ENCODE results near the gene DHDDS.
"Not testable (repeated sequence)": the region's sequence is repeated elsewhere in the genome, so short reads cannot be mapped to it uniquely, and the experiment has no call there.

DHDDS gene

GRCh38 chr1:26431979-26432695 lies at the start of gene DHDDS:
Gene DHDDS (plus strand): TSS chr1:26432321. CDS start chr1:26432946, 625 bp downstream.
- H3K4me3 ChIP-seq (ENCODE audit: low read depth, low read length) = peak within 1 kb of the TSS; percentile 68
- DNase-seq (ENCODE audit: low read depth) = peak; percentile 94
- TF ChIP-seq CTCF (IDR thresholded peaks at IDR 0.05; ENCODE audit: low read depth, low read length, missing control alignments) = no peak
- in situ Hi-C loops (cut with HindIII; ENCODE audit: low sequenced_read_pairs) = no loop called here

- H3K4me3 ChIP-seq (ENCODE audit: low read depth, low read length) = no peak overlapping the region
- no peak for DNase-seq (ENCODE audit: low read depth)
- in situ Hi-C loops (cut with HindIII; ENCODE audit: low sequenced_read_pairs) = no loop called here
- no peak for TF ChIP-seq CTCF (IDR thresholded peaks at IDR 0.05; ENCODE audit: low read depth, low read length, missing control alignments)
These were observed 48.0 kb upstream of the DHDDS start for GRCh38 chr1:26384076-26384475.

GRCh38 chr1:26385063-26385462 lies 47.1 kb upstream of the DHDDS start:
- H3K4me3 ChIP-seq (ENCODE audit: low read depth, low read length); in situ Hi-C loops (cut with HindIII; ENCODE audit: low sequenced_read_pairs); DNase-seq (ENCODE audit: low read depth): not testable (repeated sequence)

GRCh38 chr1:26387447-26387846 lies 44.7 kb upstream of the DHDDS start:
- in situ Hi-C loops (cut with HindIII; ENCODE audit: low sequenced_read_pairs) = no loop called here
- TF ChIP-seq CTCF (IDR thresholded peaks at IDR 0.05; ENCODE audit: low read depth, low read length, missing control alignments) = no peak
- no peak for DNase-seq (ENCODE audit: low read depth)
- H3K4me3 ChIP-seq (ENCODE audit: low read depth, low read length) = no peak overlapping the region

- in situ Hi-C loops (cut with HindIII; ENCODE audit: low sequenced_read_pairs) = no loop called here
- H3K4me3 ChIP-seq (ENCODE audit: low read depth, low read length) = no peak overlapping the region
- DNase-seq (ENCODE audit: low read depth) = no peak
- no peak for TF ChIP-seq CTCF (IDR thresholded peaks at IDR 0.05; ENCODE audit: low read depth, low read length, missing control alignments)
These were observed 43.2 kb upstream of the DHDDS start for GRCh38 chr1:26388791-26389445.

- no peak for TF ChIP-seq CTCF (IDR thresholded peaks at IDR 0.05; ENCODE audit: low read depth, low read length, missing control alignments)
- in situ Hi-C loops (cut with HindIII; ENCODE audit: low sequenced_read_pairs) = no loop called here
- H3K4me3 ChIP-seq (ENCODE audit: low read depth, low read length) = no peak overlapping the region
- no peak for DNase-seq (ENCODE audit: low read depth)
These were observed 42.4 kb upstream of the DHDDS start for GRCh38 chr1:26389604-26390247.

- peak; percentile 26 for DNase-seq (ENCODE audit: low read depth)
- in situ Hi-C loops (cut with HindIII; ENCODE audit: low sequenced_read_pairs) = no loop called here
- peak; percentile 90 for TF ChIP-seq CTCF (IDR thresholded peaks at IDR 0.05; ENCODE audit: low read depth, low read length, missing control alignments)
- no peak overlapping the region for H3K4me3 ChIP-seq (ENCODE audit: low read depth, low read length)
These were observed 40.7 kb upstream of the DHDDS start for GRCh38 chr1:26391450-26391849.

All from astrocyte of the cerebellum (primary cell).